RWPE2 (cell line): ENCODE data around the gene SETBP1.
A peak's percentile ranks its signal among the peaks of the same experiment; 100 is the strongest.

Experiments used
- ATAC-seq: fragments of 200-7000 bp; cut with Tn5 transposase; 3 replicates; pipeline ENCODE4 v1.9.1; 2021; ENCODE audit warnings: low read depth
- DNase-seq: peaks from one replicate; pipeline ENCODE4 v3.0.0-alpha.2; 2020; ENCODE audit warnings: low spot score
- H3K27ac ChIP-seq: fragments of 450-650 bp; 2 replicates; pipeline ENCODE4 v1.5.1; 2017; ENCODE audit warnings: mild to moderate bottlenecking; ENCODE audit not compliant: poor library complexity, severe bottlenecking
- H3K27me3 ChIP-seq: fragments of 250-450 bp; sonication (Bioruptor Pico); 2 replicates; pipeline ENCODE4 v1.5.1; 2021; ENCODE audit warnings: mild to moderate bottlenecking, moderate library complexity; ENCODE audit not compliant: insufficient read depth, poor library complexity, severe bottlenecking
- H3K36me3 ChIP-seq: fragments of 250-450 bp; sonication (Bioruptor Pico); 2 replicates; pipeline ENCODE4 v1.5.1; 2020; ENCODE audit warnings: low read depth, mild to moderate bottlenecking, moderate library complexity
- H3K4me1 ChIP-seq: fragments of 250-450 bp; sonication (Bioruptor Pico); 2 replicates; pipeline ENCODE4 v1.5.1; 2021; ENCODE audit warnings: mild to moderate bottlenecking, moderate library complexity; ENCODE audit not compliant: insufficient read depth, poor library complexity, severe bottlenecking
- H3K4me3 ChIP-seq: fragments of 250-450 bp; sonication (Bioruptor Pico); 2 replicates; pipeline ENCODE4 v1.5.1; 2021; ENCODE audit warnings: mild to moderate bottlenecking, moderate library complexity; ENCODE audit not compliant: severe bottlenecking
- H3K9me3 ChIP-seq: fragments of 250-450 bp; sonication (Bioruptor Pico); 2 replicates; pipeline ENCODE4 v1.5.1; 2021; ENCODE audit warnings: mild to moderate bottlenecking, moderate library complexity; ENCODE audit not compliant: severe bottlenecking
- TF ChIP-seq, protein P1 (sequence below): fragments of 450-650 bp; IDR thresholded peaks from one replicate; pipeline ENCODE4 v1.5.1; 2017; ENCODE audit warnings: mild to moderate bottlenecking, moderate library complexity; ENCODE audit not compliant: poor library complexity, severe bottlenecking

Gene SETBP1

DNA sequence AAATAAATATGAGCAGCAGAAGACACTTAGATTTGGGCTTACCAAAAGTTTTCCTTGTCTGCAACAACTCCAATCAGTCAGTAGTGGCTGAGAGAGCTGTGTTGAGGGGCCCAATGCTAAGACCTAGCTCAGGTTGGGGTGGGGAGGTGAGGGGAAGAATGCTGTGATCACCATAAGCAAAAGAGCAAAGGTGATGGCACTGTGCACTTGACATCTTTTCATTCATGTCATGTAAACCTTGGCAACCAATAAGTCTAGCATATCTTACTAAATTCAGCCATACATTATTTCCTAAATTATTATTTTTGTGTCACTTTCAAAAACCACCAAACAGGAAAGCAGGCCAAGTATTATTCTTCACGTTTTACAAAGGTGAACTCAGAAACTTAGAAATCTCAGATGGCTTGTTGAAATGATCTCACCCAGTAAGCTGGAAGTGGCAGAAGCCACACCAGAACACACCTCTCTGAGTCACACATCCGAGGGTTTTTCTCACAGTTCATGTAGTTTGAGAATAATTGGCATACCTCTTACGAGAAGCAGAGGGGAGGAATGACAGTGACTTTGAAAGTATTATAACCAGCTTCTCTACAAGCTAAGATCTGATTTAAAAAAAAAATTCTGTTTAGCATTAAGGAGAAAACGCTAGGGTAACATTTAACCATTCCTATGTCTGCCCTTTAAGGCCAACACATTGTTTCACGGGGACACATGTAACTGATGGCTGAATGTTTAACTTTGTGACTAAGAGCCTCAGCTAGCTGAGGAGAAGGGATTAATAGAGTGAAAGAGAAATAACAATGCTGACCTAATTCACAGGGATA is 43.3 kb upstream of the SETBP1 start:
- H3K4me3 ChIP-seq = no peak overlapping the region
- H3K4me1 ChIP-seq = peaks cover 16% of the 10 kb centered on the region
- no peak for DNase-seq
- TF ChIP-seq, protein P1, sequence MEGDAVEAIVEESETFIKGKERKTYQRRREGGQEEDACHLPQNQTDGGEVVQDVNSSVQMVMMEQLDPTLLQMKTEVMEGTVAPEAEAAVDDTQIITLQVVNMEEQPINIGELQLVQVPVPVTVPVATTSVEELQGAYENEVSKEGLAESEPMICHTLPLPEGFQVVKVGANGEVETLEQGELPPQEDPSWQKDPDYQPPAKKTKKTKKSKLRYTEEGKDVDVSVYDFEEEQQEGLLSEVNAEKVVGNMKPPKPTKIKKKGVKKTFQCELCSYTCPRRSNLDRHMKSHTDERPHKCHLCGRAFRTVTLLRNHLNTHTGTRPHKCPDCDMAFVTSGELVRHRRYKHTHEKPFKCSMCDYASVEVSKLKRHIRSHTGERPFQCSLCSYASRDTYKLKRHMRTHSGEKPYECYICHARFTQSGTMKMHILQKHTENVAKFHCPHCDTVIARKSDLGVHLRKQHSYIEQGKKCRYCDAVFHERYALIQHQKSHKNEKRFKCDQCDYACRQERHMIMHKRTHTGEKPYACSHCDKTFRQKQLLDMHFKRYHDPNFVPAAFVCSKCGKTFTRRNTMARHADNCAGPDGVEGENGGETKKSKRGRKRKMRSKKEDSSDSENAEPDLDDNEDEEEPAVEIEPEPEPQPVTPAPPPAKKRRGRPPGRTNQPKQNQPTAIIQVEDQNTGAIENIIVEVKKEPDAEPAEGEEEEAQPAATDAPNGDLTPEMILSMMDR = no peak
- peak overlapping the region; percentile 51 for H3K27ac ChIP-seq
- ATAC-seq = peak; percentile 93
- H3K27me3 ChIP-seq = no peaks in the 10 kb centered on the region
- no peaks in the 10 kb centered on the region for H3K9me3 ChIP-seq
- no peaks in the 10 kb centered on the region for H3K36me3 ChIP-seq

DNA sequence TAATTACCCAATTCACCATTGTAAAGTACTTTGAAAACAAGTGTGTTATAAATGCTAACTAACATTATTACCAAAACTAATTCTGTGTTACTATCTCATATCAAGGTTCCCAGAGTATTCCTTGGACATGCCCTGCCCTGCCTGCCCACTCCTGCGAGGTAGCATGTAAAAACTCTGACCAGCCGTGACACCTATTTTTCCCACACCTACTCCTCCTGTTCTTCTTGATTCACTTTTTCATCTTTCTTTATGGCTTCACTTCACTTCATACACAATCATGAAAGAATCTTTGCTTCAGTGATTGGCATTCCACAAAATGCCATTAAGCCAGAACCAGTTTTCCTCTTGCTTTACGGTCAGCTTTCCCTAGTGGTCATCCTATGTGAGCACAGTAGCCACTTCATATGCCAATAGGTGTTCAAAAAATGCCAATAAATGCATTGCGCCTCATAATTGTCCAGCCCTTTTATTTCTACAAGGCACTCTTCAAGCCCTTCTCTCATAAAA is 42.6 kb upstream of the SETBP1 start:
- peak overlapping the region; percentile 51 for H3K27ac ChIP-seq
- no peak for ATAC-seq

DNA sequence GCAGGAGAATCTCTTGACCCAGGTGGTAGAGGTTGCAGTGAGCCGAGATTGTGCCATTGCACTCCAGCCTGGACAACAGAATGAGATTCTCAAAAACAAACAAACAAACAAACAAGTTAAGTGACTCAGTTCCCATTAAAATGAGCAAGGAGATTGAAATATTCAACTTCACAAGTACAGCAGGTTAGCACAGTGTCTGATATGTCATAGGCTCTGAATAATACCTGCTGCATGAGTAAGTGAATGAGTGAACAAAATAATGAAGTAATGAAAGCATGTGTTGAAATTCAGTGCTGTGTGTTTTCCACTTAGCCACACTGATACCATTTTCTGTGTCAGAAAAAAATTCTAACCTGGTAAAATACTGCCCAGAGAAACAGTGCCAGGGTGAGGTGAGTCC is 41.9 kb upstream of the SETBP1 start:
- Histone ChIP-seq H3K4me1 (peaks cover 16% of the 10 kb centered on the region), H3K27me3 (no peaks in the 10 kb centered on the region), H3K27ac (no peak overlapping the region), H3K4me3 (no peak overlapping the region), H3K9me3 (no peaks in the 10 kb centered on the region), H3K36me3 (no peaks in the 10 kb centered on the region)
- ATAC-seq (no peak), DNase-seq (no peak)
- TF ChIP-seq, protein P1 = no peak

More for the DNA sequence above, 42.6 kb upstream of the SETBP1 start:
- no peaks in the 10 kb centered on the region for H3K36me3 ChIP-seq
- no peak for DNase-seq
- no peaks in the 10 kb centered on the region for H3K9me3 ChIP-seq
- H3K4me3 ChIP-seq = no peak overlapping the region
- peaks cover 16% of the 10 kb centered on the region for H3K4me1 ChIP-seq
- TF ChIP-seq, protein P1 = no peak
- no peaks in the 10 kb centered on the region for H3K27me3 ChIP-seq

DNA sequence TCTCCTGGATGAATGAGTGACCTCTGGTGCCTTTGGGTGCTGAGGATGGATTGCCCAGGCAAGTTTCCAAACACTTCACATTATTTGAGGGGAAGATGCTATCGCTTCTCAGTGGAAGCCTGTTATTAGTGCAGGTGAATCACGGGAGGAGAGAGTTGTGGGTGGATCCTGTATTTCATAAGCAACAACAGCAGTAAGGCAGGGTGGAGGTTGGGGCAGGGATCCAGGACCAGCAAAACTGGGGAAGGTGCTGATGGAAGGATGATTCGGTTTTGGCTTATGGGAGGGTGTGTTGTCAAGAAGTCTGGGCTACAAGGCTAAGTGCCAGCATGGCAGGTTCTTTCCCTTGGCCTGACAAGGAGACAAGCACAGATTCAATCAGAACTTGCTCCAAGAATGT is 37.7 kb upstream of the SETBP1 start:
- Histone ChIP-seq H3K9me3 (no peaks in the 10 kb centered on the region), H3K36me3 (no peaks in the 10 kb centered on the region), H3K27me3 (no peaks in the 10 kb centered on the region), H3K27ac (no peak overlapping the region), H3K4me3 (no peak overlapping the region), H3K4me1 (peaks cover 14% of the 10 kb centered on the region)
- ATAC-seq (no peak), DNase-seq (no peak)
- TF ChIP-seq, protein P1 = no peak

DNA sequence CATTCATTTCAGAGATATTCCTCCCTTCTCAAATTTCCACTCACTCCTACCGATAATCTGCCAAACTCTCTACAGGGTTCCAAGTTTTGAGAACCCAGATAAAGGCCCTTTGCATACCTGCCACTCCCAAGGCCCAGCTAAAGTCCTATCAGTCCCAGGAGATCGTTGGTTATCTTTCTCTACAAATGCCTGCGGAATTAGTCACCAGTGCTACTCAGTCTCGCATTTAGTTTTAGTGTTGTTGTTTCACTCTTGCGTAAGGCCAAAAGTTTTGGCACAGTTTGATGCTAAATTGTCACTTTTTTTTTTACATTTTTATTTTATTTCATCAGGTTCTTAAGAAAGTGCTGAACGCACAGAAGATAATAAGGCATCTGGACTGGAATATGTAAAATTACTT is 29.2 kb upstream of the SETBP1 start:
- TF ChIP-seq, protein P1 = no peak

More for the DNA sequence above, 29.2 kb upstream of the SETBP1 start:
- Histone ChIP-seq H3K4me3 (no peak overlapping the region), H3K27me3 (no peaks in the 10 kb centered on the region), H3K9me3 (no peaks in the 10 kb centered on the region), H3K36me3 (no peaks in the 10 kb centered on the region), H3K27ac (peak overlapping the region; percentile 40), H3K4me1 (peaks cover 26% of the 10 kb centered on the region)
- no peak for DNase-seq
- peak; percentile 84 for ATAC-seq
